ENCODE data around the gene DENND5B.

Gene DENND5B

DNA sequence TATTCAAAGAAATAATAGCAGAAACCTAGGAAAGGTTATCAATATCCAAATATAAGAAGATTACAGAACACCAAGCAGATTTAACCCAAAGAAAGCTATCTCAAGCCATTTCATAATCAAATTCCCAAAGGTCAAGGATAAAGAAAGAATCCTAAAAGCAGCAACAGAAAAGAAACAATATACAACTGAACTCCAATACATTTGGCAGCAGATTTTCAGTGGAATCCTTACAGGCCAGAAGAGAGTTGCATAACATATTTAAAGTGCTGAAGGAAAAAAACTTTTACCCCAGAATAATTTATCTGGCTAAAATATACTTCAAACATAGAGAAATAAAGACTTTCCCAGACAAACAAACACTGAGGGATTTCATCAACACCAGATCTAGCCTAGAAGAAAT, 54.3 kb downstream of the DENND5B start:
- Histone ChIP-seq H3K4me2 (ENCODE audit: low read length) (no peak overlapping the region), H3K36me3 (ENCODE audit: insufficient read depth, low read length) (no peaks in the 10 kb centered on the region), H3K4me1 (ENCODE audit: control insufficient read depth, insufficient read depth, low read length) (peaks cover 6% of the 10 kb centered on the region), H3K9ac (ENCODE audit: low read depth, low read length) (no peak overlapping the region), H3K4me3 (ENCODE audit: low read length) (no peak overlapping the region), H3K27me3 (ENCODE audit: control insufficient read depth, insufficient read depth, low read length) (no peaks in the 10 kb centered on the region), H3K9me3 (replicated peaks; ENCODE audit: low read length) (no peaks in the 10 kb centered on the region)

- H3K4me3 ChIP-seq (ENCODE audit: low read length): no peak overlapping the region
- H3K4me2 ChIP-seq (ENCODE audit: low read length): no peak overlapping the region
Measured at GRCh38 chr12:31533470-31533869, 57.5 kb downstream of the DENND5B start.

GRCh38 chr12:31531893-31532292, 59.0 kb downstream of the DENND5B start:
- Histone ChIP-seq H3K27me3 (ENCODE audit: control insufficient read depth, insufficient read depth, low read length) (no peaks in the 10 kb centered on the region), H3K4me3 (ENCODE audit: low read length) (no peak overlapping the region), H3K9ac (ENCODE audit: low read depth, low read length) (no peak overlapping the region), H3K36me3 (ENCODE audit: insufficient read depth, low read length) (no peaks in the 10 kb centered on the region), H3K4me2 (ENCODE audit: low read length) (no peak overlapping the region), H3K4me1 (ENCODE audit: control insufficient read depth, insufficient read depth, low read length) (peaks cover 9% of the 10 kb centered on the region), H3K9me3 (replicated peaks; ENCODE audit: low read length) (no peaks in the 10 kb centered on the region)

More at GRCh38 chr12:31533470-31533869, 57.5 kb downstream of the DENND5B start:
- Histone ChIP-seq H3K36me3 (ENCODE audit: insufficient read depth, low read length) (no peaks in the 10 kb centered on the region), H3K9me3 (replicated peaks; ENCODE audit: low read length) (no peaks in the 10 kb centered on the region), H3K9ac (ENCODE audit: low read depth, low read length) (no peak overlapping the region), H3K27me3 (ENCODE audit: control insufficient read depth, insufficient read depth, low read length) (no peaks in the 10 kb centered on the region), H3K4me1 (ENCODE audit: control insufficient read depth, insufficient read depth, low read length) (peaks cover 9% of the 10 kb centered on the region)

- H3K27me3 ChIP-seq (ENCODE audit: control insufficient read depth, insufficient read depth, low read length): no peaks in the 10 kb centered on the region
- H3K9me3 ChIP-seq (replicated peaks; ENCODE audit: low read length): no peaks in the 10 kb centered on the region
- no peak overlapping the region for H3K9ac ChIP-seq (ENCODE audit: low read depth, low read length)
- no peak overlapping the region for H3K4me2 ChIP-seq (ENCODE audit: low read length)
- H3K36me3 ChIP-seq (ENCODE audit: insufficient read depth, low read length): no peaks in the 10 kb centered on the region
- H3K4me3 ChIP-seq (ENCODE audit: low read length): no peak overlapping the region
- H3K4me1 ChIP-seq (ENCODE audit: control insufficient read depth, insufficient read depth, low read length): peaks cover 19% of the 10 kb centered on the region
Measured at GRCh38 chr12:31528095-31528494, 62.8 kb downstream of the DENND5B start.

DNA sequence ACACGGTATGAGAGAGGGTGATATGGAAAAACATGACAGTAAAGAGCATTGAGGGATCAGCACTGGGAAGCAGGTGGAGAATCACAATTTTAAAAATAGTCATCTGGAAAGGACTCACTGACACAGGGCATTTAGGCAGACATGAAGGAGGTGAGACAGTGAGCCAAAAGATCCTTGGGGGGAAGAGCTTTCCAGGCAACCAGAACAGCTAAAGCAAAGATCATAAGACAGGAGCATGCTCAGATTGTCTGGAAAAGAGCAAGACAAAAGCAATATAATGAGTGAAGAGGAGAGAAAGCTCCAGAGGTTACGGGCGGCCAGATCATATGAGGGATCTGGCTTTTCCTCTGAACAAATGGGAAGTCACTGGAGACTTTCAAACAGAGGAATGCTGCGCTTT, 63.9 kb downstream of the DENND5B start:
- Histone ChIP-seq H3K4me3 (ENCODE audit: low read length) (no peak overlapping the region), H3K27me3 (ENCODE audit: control insufficient read depth, insufficient read depth, low read length) (no peaks in the 10 kb centered on the region), H3K4me1 (ENCODE audit: control insufficient read depth, insufficient read depth, low read length) (peaks cover 19% of the 10 kb centered on the region), H3K9ac (ENCODE audit: low read depth, low read length) (no peak overlapping the region), H3K4me2 (ENCODE audit: low read length) (no peak overlapping the region), H3K36me3 (ENCODE audit: insufficient read depth, low read length) (no peaks in the 10 kb centered on the region), H3K9me3 (replicated peaks; ENCODE audit: low read length) (no peaks in the 10 kb centered on the region)

GRCh38 chr12:31526158-31526546, 64.8 kb downstream of the DENND5B start:
- Histone ChIP-seq H3K9ac (ENCODE audit: low read depth, low read length) (no peak overlapping the region), H3K4me1 (ENCODE audit: control insufficient read depth, insufficient read depth, low read length) (peaks cover 18% of the 10 kb centered on the region), H3K9me3 (replicated peaks; ENCODE audit: low read length) (no peaks in the 10 kb centered on the region), H3K4me3 (ENCODE audit: low read length) (no peak overlapping the region), H3K36me3 (ENCODE audit: insufficient read depth, low read length) (no peaks in the 10 kb centered on the region), H3K4me2 (ENCODE audit: low read length) (no peak overlapping the region), H3K27me3 (ENCODE audit: control insufficient read depth, insufficient read depth, low read length) (no peaks in the 10 kb centered on the region)

DNA sequence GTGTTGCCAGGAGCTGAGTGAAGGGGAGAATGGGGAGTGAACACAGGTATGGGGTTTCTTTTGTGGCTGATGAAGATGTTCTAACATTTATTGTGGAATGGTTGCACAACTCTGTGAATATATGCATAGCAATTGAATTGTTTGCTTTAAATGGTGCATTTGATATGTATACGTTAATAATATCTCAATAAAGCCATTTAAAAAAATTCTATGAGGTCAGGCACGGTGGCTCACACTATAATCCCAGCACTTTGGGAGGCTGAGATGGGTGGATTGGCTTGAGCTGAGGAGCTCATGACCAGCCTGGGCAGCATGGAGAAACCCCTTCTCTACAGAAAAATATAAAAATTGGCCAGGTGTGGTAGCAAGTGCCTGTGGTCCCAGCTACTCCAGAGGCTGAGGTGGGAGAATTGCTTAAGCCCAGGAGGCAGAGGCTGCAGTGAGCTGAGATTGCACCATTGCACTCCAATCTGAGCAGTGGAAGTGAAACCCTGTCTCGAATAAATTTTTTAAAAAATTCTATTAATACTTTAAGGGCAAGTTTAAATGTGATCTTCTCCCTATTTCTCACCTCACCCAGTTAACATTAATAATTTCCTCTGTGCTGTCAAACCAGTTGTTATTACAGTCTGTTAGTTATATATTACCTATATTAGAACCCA, 65.3 kb downstream of the DENND5B start:
- peaks cover 18% of the 10 kb centered on the region for H3K4me1 ChIP-seq (ENCODE audit: control insufficient read depth, insufficient read depth, low read length)
- no peaks in the 10 kb centered on the region for H3K27me3 ChIP-seq (ENCODE audit: control insufficient read depth, insufficient read depth, low read length)
- H3K9ac ChIP-seq (ENCODE audit: low read depth, low read length): no peak overlapping the region
- no peak overlapping the region for H3K4me2 ChIP-seq (ENCODE audit: low read length)
- H3K4me3 ChIP-seq (ENCODE audit: low read length): no peak overlapping the region
- H3K36me3 ChIP-seq (ENCODE audit: insufficient read depth, low read length): no peaks in the 10 kb centered on the region
- H3K9me3 ChIP-seq (replicated peaks; ENCODE audit: low read length): no peaks in the 10 kb centered on the region

DNA sequence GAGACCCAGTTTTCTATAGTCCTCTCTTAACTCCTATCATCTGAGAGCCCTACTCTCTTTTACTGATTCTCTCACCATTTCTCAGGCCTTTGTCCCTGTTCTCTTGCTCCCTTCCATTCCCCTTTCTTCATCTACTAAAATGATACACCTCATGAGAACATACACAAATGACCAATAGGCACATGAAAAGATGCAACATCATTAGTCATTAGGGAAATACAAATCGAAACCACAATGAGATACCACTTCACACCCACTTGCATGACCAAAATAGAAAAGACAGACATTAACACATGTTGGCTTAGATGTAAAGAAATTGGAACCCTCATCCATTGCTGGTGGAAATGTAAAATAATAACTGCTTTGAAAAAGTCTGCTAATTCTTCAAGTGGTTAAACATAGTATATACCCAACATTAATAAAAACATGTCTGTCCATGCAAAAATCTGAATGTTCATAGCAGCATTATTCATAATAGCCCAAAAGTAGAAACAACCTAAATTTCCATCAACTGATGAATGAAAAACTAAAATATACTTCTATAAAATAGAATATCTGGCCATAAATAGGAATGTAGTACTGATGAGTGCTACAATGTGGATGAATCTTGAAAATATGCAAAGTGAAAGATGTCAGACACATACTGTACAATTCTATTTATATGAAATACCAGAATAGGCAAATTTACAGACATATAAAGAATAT, 66.0 kb downstream of the DENND5B start:
- Histone ChIP-seq H3K9ac (ENCODE audit: low read depth, low read length) (peak overlapping the region; percentile 22), H3K27me3 (ENCODE audit: control insufficient read depth, insufficient read depth, low read length) (no peaks in the 10 kb centered on the region), H3K4me2 (ENCODE audit: low read length) (no peak overlapping the region), H3K4me3 (ENCODE audit: low read length) (no peak overlapping the region), H3K9me3 (replicated peaks; ENCODE audit: low read length) (no peaks in the 10 kb centered on the region), H3K4me1 (ENCODE audit: control insufficient read depth, insufficient read depth, low read length) (peaks cover 22% of the 10 kb centered on the region), H3K36me3 (ENCODE audit: insufficient read depth, low read length) (no peaks in the 10 kb centered on the region)

DNA sequence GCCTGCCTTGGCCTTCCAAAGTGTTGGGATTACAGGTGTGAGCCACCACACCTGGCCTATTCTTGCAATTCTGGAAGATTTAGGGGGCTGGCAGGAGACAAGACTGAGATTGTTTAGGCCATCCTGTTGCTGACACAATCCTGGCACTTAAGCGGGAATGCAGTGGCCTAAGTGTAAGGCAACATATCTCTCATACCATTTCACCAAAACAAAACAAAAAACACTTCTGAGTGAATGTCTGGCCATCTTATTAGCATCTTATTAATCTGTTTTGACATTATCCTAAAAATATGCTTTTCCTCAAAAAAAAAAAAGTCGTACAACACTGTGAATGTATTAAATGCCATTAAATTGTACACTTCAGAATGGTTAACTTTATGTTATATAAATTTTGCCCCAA, 67.6 kb downstream of the DENND5B start:
- Histone ChIP-seq H3K4me3 (ENCODE audit: low read length) (no peak overlapping the region), H3K4me2 (ENCODE audit: low read length) (no peak overlapping the region), H3K4me1 (ENCODE audit: control insufficient read depth, insufficient read depth, low read length) (peaks cover 35% of the 10 kb centered on the region), H3K9ac (ENCODE audit: low read depth, low read length) (no peak overlapping the region), H3K27me3 (ENCODE audit: control insufficient read depth, insufficient read depth, low read length) (no peaks in the 10 kb centered on the region), H3K36me3 (ENCODE audit: insufficient read depth, low read length) (no peaks in the 10 kb centered on the region), H3K9me3 (replicated peaks; ENCODE audit: low read length) (no peaks in the 10 kb centered on the region)

DNA sequence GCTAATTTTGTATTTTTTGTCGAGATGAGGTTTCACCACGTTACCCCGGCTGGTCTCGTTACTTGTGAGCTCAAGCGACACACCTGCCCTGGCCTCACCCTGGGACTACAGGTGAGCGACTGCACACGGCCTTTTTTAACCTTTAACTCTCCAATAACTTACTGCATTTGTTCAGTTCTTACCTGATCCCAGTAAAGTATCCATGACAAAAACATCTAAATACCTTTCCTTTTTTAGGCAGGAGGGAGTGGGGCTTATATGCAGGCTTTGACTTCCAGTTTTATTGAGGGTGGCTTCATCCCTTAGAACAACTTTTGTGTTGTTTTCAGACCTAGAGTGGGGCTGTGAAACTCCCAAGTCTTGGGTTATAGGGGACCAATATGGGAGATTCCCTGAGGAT, 68.3 kb downstream of the DENND5B start:
- H3K36me3 ChIP-seq (ENCODE audit: insufficient read depth, low read length): no peaks in the 10 kb centered on the region
- H3K4me1 ChIP-seq (ENCODE audit: control insufficient read depth, insufficient read depth, low read length): peaks cover 42% of the 10 kb centered on the region
- no peak overlapping the region for H3K4me2 ChIP-seq (ENCODE audit: low read length)
- no peak overlapping the region for H3K9ac ChIP-seq (ENCODE audit: low read depth, low read length)
- H3K9me3 ChIP-seq (replicated peaks; ENCODE audit: low read length): no peaks in the 10 kb centered on the region
- no peaks in the 10 kb centered on the region for H3K27me3 ChIP-seq (ENCODE audit: control insufficient read depth, insufficient read depth, low read length)
- H3K4me3 ChIP-seq (ENCODE audit: low read length): no peak overlapping the region

- Histone ChIP-seq H3K4me1 (ENCODE audit: control insufficient read depth, insufficient read depth, low read length) (peaks cover 48% of the 10 kb centered on the region), H3K27me3 (ENCODE audit: control insufficient read depth, insufficient read depth, low read length) (no peaks in the 10 kb centered on the region), H3K36me3 (ENCODE audit: insufficient read depth, low read length) (no peaks in the 10 kb centered on the region)
Measured at GRCh38 chr12:31521964-31522363, 69.0 kb downstream of the DENND5B start.

DNA sequence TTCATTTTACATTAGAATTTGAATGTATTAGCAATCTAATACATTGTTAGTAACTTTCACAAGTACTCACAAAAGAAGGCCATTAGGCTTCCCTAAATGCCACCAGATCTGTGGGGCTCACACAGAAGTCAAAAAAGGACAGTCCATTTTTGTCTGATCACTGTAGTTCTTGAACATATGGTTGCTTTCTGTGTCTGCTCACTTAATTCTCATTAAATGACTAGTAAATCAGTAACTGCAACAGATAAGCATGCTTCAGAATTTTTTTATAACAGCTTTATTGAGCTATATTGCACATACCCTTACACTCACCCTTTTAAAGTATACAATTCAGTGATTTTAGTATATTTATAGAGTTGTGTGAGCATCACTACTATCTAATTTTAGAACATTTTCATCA, 71.4 kb downstream of the DENND5B start:
- H3K36me3 ChIP-seq (ENCODE audit: insufficient read depth, low read length): no peaks in the 10 kb centered on the region
- no peaks in the 10 kb centered on the region for H3K27me3 ChIP-seq (ENCODE audit: control insufficient read depth, insufficient read depth, low read length)
- no peak overlapping the region for H3K4me3 ChIP-seq (ENCODE audit: low read length)
- H3K4me1 ChIP-seq (ENCODE audit: control insufficient read depth, insufficient read depth, low read length): peaks cover 40% of the 10 kb centered on the region
- H3K4me2 ChIP-seq (ENCODE audit: low read length): peak overlapping the region; percentile 52
- H3K9me3 ChIP-seq (replicated peaks; ENCODE audit: low read length): no peaks in the 10 kb centered on the region
- H3K9ac ChIP-seq (ENCODE audit: low read depth, low read length): peak overlapping the region; percentile 75

More at GRCh38 chr12:31521964-31522363, 69.0 kb downstream of the DENND5B start:
- Histone ChIP-seq H3K4me2 (ENCODE audit: low read length) (no peak overlapping the region), H3K9me3 (replicated peaks; ENCODE audit: low read length) (no peaks in the 10 kb centered on the region), H3K9ac (ENCODE audit: low read depth, low read length) (no peak overlapping the region), H3K4me3 (ENCODE audit: low read length) (no peak overlapping the region)

Data from skeletal muscle satellite cell (primary cell).